ENCODE measurements around the gene NAV2.

GRCh38 chr11:19959648-19960059 lies 247.0 kb downstream of the NAV2 start:
- TF ChIP-seq CTCF (conservative IDR thresholded peaks at IDR 0.05; ENCODE audit: low read depth in 2 of 2) = no peak
- TF ChIP-seq EZH2phosphoT487 (IDR thresholded peaks at IDR 0.05; ENCODE audit: unreplicated experiment) = no peak
- TF ChIP-seq EZH2 (IDR thresholded peaks at IDR 0.05; ENCODE audit: low read depth, unreplicated experiment) = no peak
- TF ChIP-seq POLR2AphosphoS5 (IDR thresholded peaks at IDR 0.05; ENCODE audit: low read depth) = no peak
- TF ChIP-seq, protein P1, sequence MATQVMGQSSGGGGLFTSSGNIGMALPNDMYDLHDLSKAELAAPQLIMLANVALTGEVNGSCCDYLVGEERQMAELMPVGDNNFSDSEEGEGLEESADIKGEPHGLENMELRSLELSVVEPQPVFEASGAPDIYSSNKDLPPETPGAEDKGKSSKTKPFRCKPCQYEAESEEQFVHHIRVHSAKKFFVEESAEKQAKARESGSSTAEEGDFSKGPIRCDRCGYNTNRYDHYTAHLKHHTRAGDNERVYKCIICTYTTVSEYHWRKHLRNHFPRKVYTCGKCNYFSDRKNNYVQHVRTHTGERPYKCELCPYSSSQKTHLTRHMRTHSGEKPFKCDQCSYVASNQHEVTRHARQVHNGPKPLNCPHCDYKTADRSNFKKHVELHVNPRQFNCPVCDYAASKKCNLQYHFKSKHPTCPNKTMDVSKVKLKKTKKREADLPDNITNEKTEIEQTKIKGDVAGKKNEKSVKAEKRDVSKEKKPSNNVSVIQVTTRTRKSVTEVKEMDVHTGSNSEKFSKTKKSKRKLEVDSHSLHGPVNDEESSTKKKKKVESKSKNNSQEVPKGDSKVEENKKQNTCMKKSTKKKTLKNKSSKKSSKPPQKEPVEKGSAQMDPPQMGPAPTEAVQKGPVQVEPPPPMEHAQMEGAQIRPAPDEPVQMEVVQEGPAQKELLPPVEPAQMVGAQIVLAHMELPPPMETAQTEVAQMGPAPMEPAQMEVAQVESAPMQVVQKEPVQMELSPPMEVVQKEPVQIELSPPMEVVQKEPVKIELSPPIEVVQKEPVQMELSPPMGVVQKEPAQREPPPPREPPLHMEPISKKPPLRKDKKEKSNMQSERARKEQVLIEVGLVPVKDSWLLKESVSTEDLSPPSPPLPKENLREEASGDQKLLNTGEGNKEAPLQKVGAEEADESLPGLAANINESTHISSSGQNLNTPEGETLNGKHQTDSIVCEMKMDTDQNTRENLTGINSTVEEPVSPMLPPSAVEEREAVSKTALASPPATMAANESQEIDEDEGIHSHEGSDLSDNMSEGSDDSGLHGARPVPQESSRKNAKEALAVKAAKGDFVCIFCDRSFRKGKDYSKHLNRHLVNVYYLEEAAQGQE (IDR thresholded peaks at IDR 0.05; ENCODE audit: unreplicated experiment) = no peak
- no peak for TF ChIP-seq JUNB (IDR thresholded peaks at IDR 0.05; ENCODE audit: unreplicated experiment)
- no peak for TF ChIP-seq ETS1 (IDR thresholded peaks at IDR 0.05)

Data from GM23338 (cell line).